Fibroblast of lung (primary cell): ENCODE measurements around the gene COG5. TPM values are rescaled to one million over a fixed set of nuclear protein-coding genes. Genes with fewer than 3 reads are reported as not detected.

Source experiments
- DNase-seq, 2 donors: peaks; one replicate each; pipeline versions ENCODE4 v3.0.0 to v3.0.0-alpha.2; 2010; ENCODE audit warnings: low read depth in 2 of 2
- H2AFZ ChIP-seq: 2 replicates; pipeline ENCODE4 v1.5.1; 2012; ENCODE audit warnings: low read length, control low read depth, inconsistent platforms
- H3K27ac ChIP-seq: 2 replicates; pipeline ENCODE4 v1.5.1; 2011; ENCODE audit warnings: low read length, control low read depth; ENCODE audit not compliant: insufficient read depth
- H3K27me3 ChIP-seq: 2 replicates; pipeline ENCODE4 v1.5.1; 2011; ENCODE audit warnings: mild to moderate bottlenecking, low read length; ENCODE audit not compliant: control insufficient read depth, insufficient read depth
- H3K36me3 ChIP-seq: 2 replicates; pipeline ENCODE4 v1.5.1; 2011; ENCODE audit warnings: low read length; ENCODE audit not compliant: control insufficient read depth, insufficient read depth
- H3K4me1 ChIP-seq: 2 replicates; pipeline ENCODE4 v1.5.1; 2011; ENCODE audit warnings: low read length; ENCODE audit not compliant: control insufficient read depth, insufficient read depth; ENCODE audit errors: extremely low read depth
- H3K4me2 ChIP-seq: 2 replicates; pipeline ENCODE4 v1.5.1; 2011; ENCODE audit warnings: low read length, control low read depth; ENCODE audit not compliant: insufficient read depth; ENCODE audit errors: extremely low read depth
- H3K4me3 ChIP-seq, 4 experiments: fragments of 200-600 bp in 1 of 4; sonication (generic) in 1 of 4; replicated peaks in 1 of 4; 2 replicates each; pipeline ENCODE4 v1.5.1; 2011 to 2016; ENCODE audit warnings: low read length in 4 of 4, low read depth in 3 of 4, mild to moderate bottlenecking in 3 of 4, control low read depth in 2 of 4, inconsistent platforms in 1 of 4, mixed read lengths in 1 of 4; ENCODE audit not compliant: insufficient read depth in 1 of 4; ENCODE audit errors: control extremely low read depth in 1 of 4
- H3K79me2 ChIP-seq: 2 replicates; pipeline ENCODE4 v1.5.1; 2012; ENCODE audit warnings: mild to moderate bottlenecking, low read length, inconsistent platforms; ENCODE audit not compliant: control insufficient read depth, insufficient read depth
- H3K9ac ChIP-seq: 2 replicates; pipeline ENCODE4 v1.5.1; 2011; ENCODE audit warnings: mild to moderate bottlenecking, low read length, control low read depth; ENCODE audit not compliant: insufficient read depth
- H3K9me3 ChIP-seq: 2 replicates; pipeline ENCODE4 v1.5.1; 2012; ENCODE audit warnings: low read depth, low read length; ENCODE audit not compliant: control insufficient read depth, insufficient read depth
- H4K20me1 ChIP-seq: 2 replicates; pipeline ENCODE4 v1.5.1; 2011; ENCODE audit warnings: low read length; ENCODE audit not compliant: control insufficient read depth, insufficient read depth; ENCODE audit errors: extremely low read depth
- EZH2 ChIP-seq: IDR thresholded peaks from 2 replicates; pipeline ENCODE4 v1.5.1; 2012; ENCODE audit warnings: low read length, control low read depth, mild to moderate bottlenecking; ENCODE audit errors: missing control alignments
- polyA plus RNA-seq, 2 donors: library from polyadenylated mRNA; depleted of rRNA in 1 of 2; stranded (reverse) in 1 of 2; unstranded in 1 of 2; fragments of >200 nt; gene quantifications; 2 replicates each; pipeline ENCODE4 v1.2.1, GENCODE V29; 2011 to 2012; ENCODE audit warnings: missing spikeins in 1 of 2
- total RNA-seq: library from RNA; depleted of rRNA; stranded (reverse); fragments of >200 nt; gene quantifications from 2 replicates; pipeline ENCODE4 v1.2.1, GENCODE V29; 2014
- TF ChIP-seq, protein P1 (sequence below), 2 donors: IDR thresholded peaks in 1 of 2; conservative IDR thresholded peaks in 1 of 2; 1 replicate in 1 of 2; 2 replicates in 1 of 2; pipeline ENCODE4 v1.5.1; 2011 to 2012; ENCODE audit warnings: low read length in 2 of 2, control low read depth in 1 of 2, inconsistent platforms in 1 of 2, low read depth in 1 of 2, mild to moderate bottlenecking in 1 of 2

COG5 gene
- total and polyA plus RNA-seq, 2 donors (not counting 1 experiment from before 2014, with no cell fraction given), result 34.5 to 40.3 TPM

DNA sequence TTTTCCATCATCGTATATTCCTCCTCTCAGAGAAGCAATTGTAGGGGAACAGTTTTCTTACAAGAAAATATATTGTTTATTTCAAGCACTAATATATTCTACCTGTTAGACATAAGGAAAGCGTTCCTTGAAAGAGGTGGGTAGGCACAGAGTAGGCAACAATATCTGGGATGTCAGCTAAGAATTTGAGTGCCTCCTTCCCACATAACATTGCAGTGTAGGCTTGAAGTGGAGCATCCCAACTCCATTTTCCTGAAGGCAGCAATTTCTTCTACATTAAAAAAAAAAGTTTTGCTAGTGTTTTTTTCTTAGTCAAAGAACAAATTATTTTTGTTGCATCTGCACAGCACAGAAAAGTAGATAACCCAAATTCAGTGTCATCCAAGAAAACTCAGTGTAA, 37.1 kb upstream of the COG5 start:
- Histone ChIP-seq H2AFZ (no peak overlapping the region), H3K9ac (no peak overlapping the region), H3K27me3 (no peaks in the 10 kb centered on the region), H3K36me3 (no peaks in the 10 kb centered on the region), H3K4me3 (no peak overlapping the region), H3K9me3 (no peaks in the 10 kb centered on the region), H3K79me2 (no peaks in the 10 kb centered on the region), H3K4me1 (no peaks in the 10 kb centered on the region), H3K27ac (no peak overlapping the region), H4K20me1 (no peaks in the 10 kb centered on the region), H3K4me2 (no peak overlapping the region)
- TF ChIP-seq, protein P1, sequence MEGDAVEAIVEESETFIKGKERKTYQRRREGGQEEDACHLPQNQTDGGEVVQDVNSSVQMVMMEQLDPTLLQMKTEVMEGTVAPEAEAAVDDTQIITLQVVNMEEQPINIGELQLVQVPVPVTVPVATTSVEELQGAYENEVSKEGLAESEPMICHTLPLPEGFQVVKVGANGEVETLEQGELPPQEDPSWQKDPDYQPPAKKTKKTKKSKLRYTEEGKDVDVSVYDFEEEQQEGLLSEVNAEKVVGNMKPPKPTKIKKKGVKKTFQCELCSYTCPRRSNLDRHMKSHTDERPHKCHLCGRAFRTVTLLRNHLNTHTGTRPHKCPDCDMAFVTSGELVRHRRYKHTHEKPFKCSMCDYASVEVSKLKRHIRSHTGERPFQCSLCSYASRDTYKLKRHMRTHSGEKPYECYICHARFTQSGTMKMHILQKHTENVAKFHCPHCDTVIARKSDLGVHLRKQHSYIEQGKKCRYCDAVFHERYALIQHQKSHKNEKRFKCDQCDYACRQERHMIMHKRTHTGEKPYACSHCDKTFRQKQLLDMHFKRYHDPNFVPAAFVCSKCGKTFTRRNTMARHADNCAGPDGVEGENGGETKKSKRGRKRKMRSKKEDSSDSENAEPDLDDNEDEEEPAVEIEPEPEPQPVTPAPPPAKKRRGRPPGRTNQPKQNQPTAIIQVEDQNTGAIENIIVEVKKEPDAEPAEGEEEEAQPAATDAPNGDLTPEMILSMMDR (conservative IDR thresholded peaks at IDR 0.05 in 1 of 2, IDR thresholded peaks at IDR 0.05 in 1 of 2; ENCODE audit: low read depth in 1 of 2, low read length in 2 of 2), result no peak
- TF ChIP-seq EZH2, result no peak
- DNase-seq, result no peak

DNA sequence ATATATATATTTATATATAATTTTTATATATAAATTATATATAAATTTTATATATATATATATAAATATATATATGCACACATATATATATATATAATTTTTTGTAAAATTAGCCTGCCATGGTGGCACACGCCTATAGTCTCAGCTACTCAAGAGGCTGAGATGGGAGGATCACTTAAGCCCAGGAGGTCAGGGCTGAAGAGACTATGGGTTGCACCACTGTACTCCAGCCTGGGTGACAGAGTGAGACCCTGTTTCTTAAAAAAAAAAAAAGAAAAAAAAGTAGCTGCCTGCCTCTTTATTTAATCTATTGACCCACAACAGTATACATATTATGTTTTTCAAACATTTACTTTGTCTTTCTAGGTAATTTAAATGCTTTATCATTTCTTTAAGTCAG, 35.5 kb upstream of the COG5 start:
- H3K4me3 ChIP-seq, result no peak overlapping the region
- no peaks in the 10 kb centered on the region for H3K9me3 ChIP-seq
- H3K36me3 ChIP-seq, result no peaks in the 10 kb centered on the region
- no peaks in the 10 kb centered on the region for H4K20me1 ChIP-seq
- no peak overlapping the region for H3K9ac ChIP-seq
- no peak for TF ChIP-seq EZH2
- TF ChIP-seq, protein P1 (conservative IDR thresholded peaks at IDR 0.05 in 1 of 2, IDR thresholded peaks at IDR 0.05 in 1 of 2; ENCODE audit: low read depth in 1 of 2, low read length in 2 of 2), result no peak
- H3K27ac ChIP-seq, result no peak overlapping the region
- no peak for DNase-seq
- H3K27me3 ChIP-seq, result no peaks in the 10 kb centered on the region
- H2AFZ ChIP-seq, result no peak overlapping the region
- H3K79me2 ChIP-seq, result no peaks in the 10 kb centered on the region
- no peak overlapping the region for H3K4me2 ChIP-seq
- peaks cover 3% of the 10 kb centered on the region for H3K4me1 ChIP-seq

DNA sequence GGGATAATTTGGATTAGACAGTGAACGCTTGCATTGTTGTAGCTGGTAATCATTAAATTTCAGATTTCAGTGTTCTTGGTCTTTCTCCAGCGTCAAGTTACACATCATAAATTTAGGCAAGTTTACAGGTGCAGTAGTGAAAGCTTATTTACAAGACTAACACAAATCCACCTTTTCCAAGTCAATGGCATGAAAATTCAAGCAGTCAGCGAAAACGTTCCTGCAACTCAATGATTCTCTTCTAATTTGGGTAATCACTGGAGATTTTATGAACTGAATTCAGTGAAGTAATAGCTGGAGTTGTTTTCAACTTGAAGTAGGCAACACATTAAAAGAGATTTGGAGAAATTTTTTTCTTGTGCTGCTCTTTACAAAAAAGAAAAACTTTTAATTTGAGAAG, 34.2 kb upstream of the COG5 start:
- Histone ChIP-seq H3K27ac (no peak overlapping the region), H2AFZ (no peak overlapping the region), H4K20me1 (no peaks in the 10 kb centered on the region), H3K9ac (no peak overlapping the region), H3K4me1 (peaks cover 5% of the 10 kb centered on the region), H3K9me3 (no peaks in the 10 kb centered on the region), H3K4me3 (no peak overlapping the region), H3K36me3 (no peaks in the 10 kb centered on the region), H3K27me3 (no peaks in the 10 kb centered on the region), H3K4me2 (no peak overlapping the region), H3K79me2 (no peaks in the 10 kb centered on the region)
- no peak for DNase-seq
- TF ChIP-seq, protein P1 (conservative IDR thresholded peaks at IDR 0.05 in 1 of 2, IDR thresholded peaks at IDR 0.05 in 1 of 2; ENCODE audit: low read depth in 1 of 2, low read length in 2 of 2), result no peak
- TF ChIP-seq EZH2, result no peak
